H1 (cell line): ENCODE data around the gene PNPLA8. TPM values are rescaled to one million over a fixed set of nuclear protein-coding genes. Genes with fewer than 3 reads are reported as not detected.

Experiments
- CTCF ChIA-PET: fragments of 300-600 bp; sonication (Branson Sonifier 250); formaldehyde crosslinking; loops from one replicate; lab custom pipeline; 2021; ENCODE audit not compliant: partially characterized antibody; lab: Charles Lee
- POLR2A ChIA-PET: fragments of 300-600 bp; sonication (Branson Sonifier 250); formaldehyde crosslinking; loops from one replicate; lab custom pipeline; 2021; ENCODE audit warnings: inconsistent platforms; ENCODE audit not compliant: partially characterized antibody; lab: Charles Lee
- DNase-seq, 2 experiments: peaks; one replicate each; pipeline versions ENCODE4 v3.0.0 to v3.0.0-alpha.2; 2010 to 2022; ENCODE audit warnings: low spot score in 2 of 2, low read depth in 1 of 2, mixed read lengths in 1 of 2
- FAIRE-seq: peaks from 2 replicates; lab custom pipeline; 2011; peaks lifted over from hg19 to GRCh38; lab: Jason Lieb, UNC
- H2AFZ ChIP-seq: 2 replicates; pipeline ENCODE4 v1.8.1; 2012; ENCODE audit warnings: low read length, inconsistent platforms
- H2AK5ac ChIP-seq: 2 replicates; pipeline ENCODE4 v1.6.1; 2013; ENCODE audit warnings: low read depth, low read length
- H2BK120ac ChIP-seq: replicated peaks from 2 replicates; pipeline ENCODE3; 2013; ENCODE audit warnings: low read depth, low read length, inconsistent platforms
- H2BK12ac ChIP-seq: 2 replicates; pipeline ENCODE4 v1.6.1; 2013; ENCODE audit warnings: low read depth, low read length
- H2BK15ac ChIP-seq: 2 replicates; pipeline ENCODE4 v1.6.1; 2013; ENCODE audit warnings: low read length
- H2BK20ac ChIP-seq: 2 replicates; pipeline ENCODE4 v1.6.1; 2013; ENCODE audit warnings: low read length
- H2BK5ac ChIP-seq: 2 replicates; pipeline ENCODE4 v1.6.1; 2013; ENCODE audit warnings: low read depth, low read length
- H3K14ac ChIP-seq: 2 replicates; pipeline ENCODE4 v1.6.1; 2013; ENCODE audit warnings: inconsistent platforms; ENCODE audit not compliant: insufficient read length
- H3K18ac ChIP-seq: 2 replicates; pipeline ENCODE4 v1.6.1; 2013; ENCODE audit warnings: low read length; ENCODE audit errors: extremely low read depth
- H3K23ac ChIP-seq: 2 replicates; pipeline ENCODE4 v1.6.1; 2013; ENCODE audit warnings: inconsistent platforms; ENCODE audit not compliant: insufficient read length
- H3K23me2 ChIP-seq: 2 replicates; pipeline ENCODE4 v1.6.1; 2013; ENCODE audit warnings: low read depth, low read length
- H3K27ac ChIP-seq: 2 replicates; pipeline ENCODE4 v1.6.1; 2011; ENCODE audit warnings: low read depth, low read length, inconsistent platforms
- H3K27me3 ChIP-seq, 4 experiments: replicated peaks in 1 of 4; 1 replicate in 1 of 4; 2 replicates in 3 of 4; pipeline versions ENCODE4 v1.6.1 to v1.8.1; 2011 to 2013; ENCODE audit warnings: low read length in 3 of 4, mild to moderate bottlenecking in 3 of 4, inconsistent platforms in 2 of 4, mixed read lengths in 2 of 4, moderate library complexity in 1 of 4; ENCODE audit not compliant: control insufficient read depth in 3 of 4, insufficient read depth in 3 of 4; ENCODE audit errors: extremely low read depth in 1 of 4
- H3K36me3 ChIP-seq, 4 experiments: 2 replicates each; pipeline versions ENCODE4 v1.6.1 to v1.8.1; 2011 to 2013; ENCODE audit warnings: mild to moderate bottlenecking in 4 of 4, low read length in 3 of 4, moderate library complexity in 2 of 4, control low read depth in 1 of 4, inconsistent platforms in 1 of 4; ENCODE audit not compliant: insufficient read depth in 4 of 4, control insufficient read depth in 2 of 4
- H3K4ac ChIP-seq: replicated peaks from 2 replicates; pipeline ENCODE3; 2013; ENCODE audit warnings: low read length, low read depth, mixed read lengths, inconsistent platforms; ENCODE audit not compliant: insufficient read length
- H3K4me1 ChIP-seq, 4 experiments: replicated peaks in 1 of 4; 1 replicate in 1 of 4; 2 replicates in 3 of 4; pipeline versions ENCODE4 v1.6.1 to v1.8.1; 2011 to 2013; ENCODE audit warnings: low read length in 3 of 4, inconsistent platforms in 2 of 4, mixed read lengths in 1 of 4; ENCODE audit not compliant: insufficient read depth in 4 of 4, control insufficient read depth in 3 of 4
- H3K4me2 ChIP-seq, 2 experiments: 2 replicates each; pipeline versions ENCODE4 v1.6.1 to v1.8.1; 2011 to 2013; ENCODE audit warnings: low read depth in 2 of 2, low read length in 2 of 2, control low read depth in 1 of 2, inconsistent platforms in 1 of 2, mild to moderate bottlenecking in 1 of 2; ENCODE audit not compliant: insufficient read depth in 1 of 2
- H3K4me3 ChIP-seq, 4 experiments: fragments of 200-600, 300-600 bp in 1 of 4; sonication (generic), shearing (Covaris generic), sonication (Bioruptor Twin) in 1 of 4; 2 replicates each; pipeline versions ENCODE4 v1.5.1 to v1.8.1; 2011 to 2016; ENCODE audit warnings: low read length in 4 of 4, low read depth in 3 of 4, control low read depth in 2 of 4, inconsistent platforms in 2 of 4, mild to moderate bottlenecking in 2 of 4, mixed read lengths in 1 of 4, moderate library complexity in 1 of 4; ENCODE audit not compliant: insufficient read depth in 2 of 4; ENCODE audit errors: extremely low read depth in 1 of 4
- H3K56ac ChIP-seq: replicated peaks from 2 replicates; pipeline ENCODE3; 2013; ENCODE audit warnings: low read depth, mild to moderate bottlenecking, mixed read lengths, low read length, inconsistent platforms; ENCODE audit not compliant: insufficient read length
- H3K79me1 ChIP-seq: 2 replicates; pipeline ENCODE4 v1.6.1; 2013; ENCODE audit warnings: low read depth, low read length, control low read depth
- H3K79me2 ChIP-seq, 2 experiments: 2 replicates each; pipeline versions ENCODE4 v1.6.1 to v1.8.1; 2012 to 2013; ENCODE audit warnings: low read length in 2 of 2, mild to moderate bottlenecking in 2 of 2, inconsistent platforms in 1 of 2; ENCODE audit not compliant: insufficient read depth in 2 of 2, control insufficient read depth in 1 of 2
- H3K9ac ChIP-seq, 4 experiments: replicated peaks in 1 of 4; 1 replicate in 1 of 4; 2 replicates in 3 of 4; pipeline versions ENCODE4 v1.6.1 to v1.8.1; 2011 to 2013; ENCODE audit warnings: low read depth in 3 of 4, low read length in 3 of 4, control low read depth in 2 of 4, mild to moderate bottlenecking in 2 of 4, moderate library complexity in 2 of 4, inconsistent platforms in 1 of 4; ENCODE audit errors: extremely low read depth in 1 of 4
- H3K9me3 ChIP-seq, 2 experiments: 2 replicates each; pipeline versions ENCODE4 v1.6.1 to v1.8.1; 2012 to 2013; ENCODE audit warnings: mild to moderate bottlenecking in 2 of 2, moderate library complexity in 2 of 2, control low read depth in 1 of 2, inconsistent platforms in 1 of 2, low read depth in 1 of 2, low read length in 1 of 2, mixed read lengths in 1 of 2; ENCODE audit not compliant: insufficient read depth in 2 of 2
- H4K20me1 ChIP-seq, 2 experiments: replicated peaks in 1 of 2; 2 replicates each; pipeline versions ENCODE3 to v1.8.1; 2011 to 2013; ENCODE audit warnings: inconsistent platforms in 2 of 2, low read length in 2 of 2, mild to moderate bottlenecking in 1 of 2; ENCODE audit not compliant: insufficient read depth in 2 of 2, control insufficient read depth in 1 of 2
- H4K5ac ChIP-seq: 2 replicates; pipeline ENCODE4 v1.6.1; 2013; ENCODE audit warnings: low read length, low read depth, mixed read lengths, inconsistent platforms; ENCODE audit not compliant: insufficient read length
- H4K8ac ChIP-seq: 2 replicates; pipeline ENCODE4 v1.8.0; 2013; ENCODE audit warnings: mild to moderate bottlenecking, moderate library complexity, low read length, inconsistent platforms; ENCODE audit not compliant: insufficient read depth; ENCODE audit errors: extremely low read depth
- H4K91ac ChIP-seq: replicated peaks from 2 replicates; pipeline ENCODE3; 2013; ENCODE audit warnings: low read length, mixed read lengths, inconsistent platforms; ENCODE audit not compliant: insufficient read length
- EZH2 ChIP-seq: fragments of 200-600 bp; sonication (generic); IDR thresholded peaks from 2 replicates; pipeline ENCODE4 v1.7.1; 2012; ENCODE audit warnings: low read depth, mild to moderate bottlenecking, moderate library complexity, low read length, inconsistent platforms; ENCODE audit not compliant: severe bottlenecking
- FOSL1 ChIP-seq: IDR thresholded peaks from 2 replicates; pipeline ENCODE4 v1.6.1; 2011; ENCODE audit warnings: mild to moderate bottlenecking, low read depth, low read length, moderate library complexity; ENCODE audit not compliant: insufficient read depth
- KDM4A ChIP-seq: IDR thresholded peaks from one replicate; pipeline ENCODE4 v1.7.1; 2012; ENCODE audit warnings: low read depth, mild to moderate bottlenecking, moderate library complexity, low read length, inconsistent platforms; ENCODE audit not compliant: severe bottlenecking
- SUZ12 ChIP-seq: fragments of 200-600 bp; sonication (generic); IDR thresholded peaks from 2 replicates; pipeline ENCODE4 v1.6.1; 2012; ENCODE audit warnings: mild to moderate bottlenecking, inconsistent platforms, low read length, moderate library complexity, mixed read lengths
- WGBS, 2 experiments: shearing (Covaris generic) in 1 of 2; methylation state at CpG; one replicate each; pipeline versions ENCODE4 v1.1.6 to v1.1.7; 2013 to 2015; ENCODE audit warnings: low lambda C conversion rate in 2 of 2, mixed read lengths in 2 of 2, inconsistent platforms in 1 of 2, low coverage in 1 of 2, missing lambda C conversion rate in 1 of 2; ENCODE audit not compliant: insufficient replicate concordance in 2 of 2, insufficient coverage in 1 of 2, insufficient read length in 1 of 2; ENCODE audit errors: extremely low coverage in 1 of 2, missing lambda C conversion rate in 1 of 2; 5-methylcytosine and 5-hydroxymethylcytosine counted together
- polyA plus RNA-seq, 7 experiments: library from polyadenylated mRNA; depleted of rRNA in 3 of 7; stranded (reverse) in 5 of 7; unstranded in 2 of 7; fragments of >200 nt in 5 of 7; fragments of 200-250 nt in 2 of 7; gene quantifications; 1 replicate in 5 of 7; 2 replicates in 1 of 7; 4 replicates in 1 of 7; pipeline versions ENCODE4 v1.2.1 to v1.2.3, GENCODE V29; 2011 to 2013; ENCODE audit warnings: missing spikeins in 2 of 7, mixed read lengths in 2 of 7
- total RNA-seq: library from RNA; stranded (reverse); fragmentation: NEBNext Ultra II Directional; extraction: Animal tissue kit (Norgen Biotek cat#: 25700); gene quantifications from 2 replicates; pipeline ENCODE4 v1.2.1, GENCODE V29; 2021

The PNPLA8 gene
- total and polyA plus RNA-seq, 2 of the 8 experiments (the other 6 are each of a cell fraction or from before 2014, with no cell fraction given) = 3.8 to 11.2 TPM

DNA sequence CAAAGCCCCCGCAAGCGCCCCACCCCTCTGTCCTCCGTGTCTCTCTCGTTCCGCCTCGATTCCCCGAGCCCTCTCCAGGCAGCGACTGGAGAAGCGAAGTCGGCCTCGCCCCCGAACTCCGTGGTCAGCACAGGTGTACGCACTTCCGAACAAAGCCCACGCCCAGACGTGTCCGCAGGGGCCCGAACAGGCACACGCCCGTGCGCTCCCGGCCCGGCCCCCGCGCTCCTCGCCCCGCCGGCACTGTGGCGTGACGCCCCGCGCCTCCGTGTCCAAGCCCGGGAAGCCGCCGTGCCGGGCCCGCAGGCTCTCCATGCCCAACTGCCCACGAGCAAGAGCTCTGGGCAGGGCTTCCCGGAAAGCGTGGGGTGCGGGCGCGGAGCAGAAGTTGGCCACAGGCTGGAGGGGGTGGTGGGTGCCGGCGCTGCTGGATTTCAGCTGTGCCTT lies 70.4 kb downstream of the PNPLA8 start:
- Histone ChIP-seq H3K14ac (no peak overlapping the region), H3K56ac (no peak overlapping the region), H3K23ac (no peak overlapping the region), H2AK5ac (no peak overlapping the region), H3K4me3 (peak overlapping the region; percentile 80 to 94 (median 83)), H2BK5ac (peak overlapping the region; percentile 76; the same call in 1 of the 2 replicates), H3K9ac (no peak overlapping the region), H3K36me3 (no peaks in the 10 kb centered on the region), H4K20me1 (peaks cover 0 to 1% of the 10 kb centered on the region in 2 experiments), H3K4ac (no peak overlapping the region), H2BK12ac (no peak overlapping the region), H3K9me3 (no peaks in the 10 kb centered on the region), H3K79me1 (no peaks in the 10 kb centered on the region), H3K4me2 (peak overlapping the region; percentile 94 to 97), H2AFZ (peak overlapping the region; percentile 43; the same call in 1 of the 2 replicates), H4K5ac (no peak overlapping the region), H3K27me3 (peaks cover 6 to 44% (median 33%) of the 10 kb centered on the region in 4 experiments), H2BK120ac (no peak overlapping the region), H2BK15ac (no peak overlapping the region), H2BK20ac (no peak overlapping the region), H3K4me1 (peaks cover 0 to 4% (median 2%) of the 10 kb centered on the region in 4 experiments; a peak in 3 of 7 replicates), H3K18ac (peak overlapping the region; percentile 43; the same call in 1 of the 2 replicates), H3K79me2 (no peaks in the 10 kb centered on the region), H4K8ac (peak overlapping the region; percentile 57; the same call in 1 of the 2 replicates), H4K91ac (no peak overlapping the region), H3K27ac (no peak overlapping the region), H3K23me2 (peaks cover 21% of the 10 kb centered on the region)
- WGBS, 2 experiments = 2% methylated on average over 14 of the region's 47 CpGs; no CpG with 5 or more reads in 1 of the 2 experiments
- ChIA-PET POLR2A (interaction anchor here (0.8 to 1.1 kb wide), 3 partner anchors 25 to 267 kb away, joined by 3 to 4 read pairs (median 3); no protein-coding TSS in a partner anchor), CTCF (interaction anchor here (1.4 to 2.3 kb wide), 3 partner anchors 11 to 266 kb away, joined by 3 to 10 read pairs (median 4); no protein-coding TSS in a partner anchor)
- no peak for FAIRE-seq
- peak; percentile 16; the same call in 1 of the 2 replicates for TF ChIP-seq SUZ12
- TF ChIP-seq FOSL1 = no peak
- TF ChIP-seq KDM4A = peak; percentile 47
- TF ChIP-seq EZH2 = peak; percentile 16
- no peak for DNase-seq
